GM06990 (cell line): ENCODE data around the gene CCDC73.

ENCODE experiments used
- DNase-seq: peaks from one replicate; pipeline ENCODE4 v3.0.0-alpha.2; 2011; ENCODE audit not compliant: insufficient read length; ENCODE audit errors: extremely low read depth
- H3K27me3 ChIP-seq: replicated peaks from 2 replicates; pipeline ENCODE4 v1.6.0; 2011; ENCODE audit warnings: low read length; ENCODE audit not compliant: control insufficient read depth, insufficient read depth
- H3K36me3 ChIP-seq: 2 replicates; pipeline ENCODE4 v1.5.1; 2011; ENCODE audit warnings: low read length; ENCODE audit not compliant: control insufficient read depth, insufficient read depth
- H3K4me3 ChIP-seq: replicated peaks from 2 replicates; pipeline ENCODE4 v1.5.1; 2011; ENCODE audit warnings: low read depth, mild to moderate bottlenecking, control low read depth, low read length
- CTCF ChIP-seq: IDR thresholded peaks from 2 replicates; pipeline ENCODE4 v1.5.1; 2011; ENCODE audit warnings: low read length, control low read depth, mild to moderate bottlenecking, inconsistent platforms; ENCODE audit not compliant: insufficient read depth, poor library complexity, severe bottlenecking

The CCDC73 gene

DNA sequence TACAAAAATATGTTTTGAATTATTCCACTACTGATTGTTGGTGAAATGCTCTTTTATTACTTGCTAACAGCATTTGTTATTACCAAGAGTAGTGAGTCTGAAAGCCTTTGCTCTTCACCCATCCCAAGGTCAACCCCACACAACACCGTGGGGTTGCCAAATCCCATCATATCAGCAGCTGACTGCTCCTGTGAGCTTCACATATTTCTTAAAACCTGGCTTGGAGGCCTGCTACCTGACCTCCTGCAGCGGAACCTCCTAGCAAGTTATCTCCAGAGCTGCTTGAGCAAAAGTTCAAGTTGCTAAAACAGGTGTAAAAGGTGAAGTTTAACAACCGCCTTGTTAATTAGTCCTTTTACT lies 230.9 kb downstream of the CCDC73 start:
- H3K36me3 ChIP-seq: no peaks in the 10 kb centered on the region
- no peak for TF ChIP-seq CTCF
- DNase-seq: no peak
- H3K4me3 ChIP-seq: no peak overlapping the region
- H3K27me3 ChIP-seq: no peaks in the 10 kb centered on the region

DNA sequence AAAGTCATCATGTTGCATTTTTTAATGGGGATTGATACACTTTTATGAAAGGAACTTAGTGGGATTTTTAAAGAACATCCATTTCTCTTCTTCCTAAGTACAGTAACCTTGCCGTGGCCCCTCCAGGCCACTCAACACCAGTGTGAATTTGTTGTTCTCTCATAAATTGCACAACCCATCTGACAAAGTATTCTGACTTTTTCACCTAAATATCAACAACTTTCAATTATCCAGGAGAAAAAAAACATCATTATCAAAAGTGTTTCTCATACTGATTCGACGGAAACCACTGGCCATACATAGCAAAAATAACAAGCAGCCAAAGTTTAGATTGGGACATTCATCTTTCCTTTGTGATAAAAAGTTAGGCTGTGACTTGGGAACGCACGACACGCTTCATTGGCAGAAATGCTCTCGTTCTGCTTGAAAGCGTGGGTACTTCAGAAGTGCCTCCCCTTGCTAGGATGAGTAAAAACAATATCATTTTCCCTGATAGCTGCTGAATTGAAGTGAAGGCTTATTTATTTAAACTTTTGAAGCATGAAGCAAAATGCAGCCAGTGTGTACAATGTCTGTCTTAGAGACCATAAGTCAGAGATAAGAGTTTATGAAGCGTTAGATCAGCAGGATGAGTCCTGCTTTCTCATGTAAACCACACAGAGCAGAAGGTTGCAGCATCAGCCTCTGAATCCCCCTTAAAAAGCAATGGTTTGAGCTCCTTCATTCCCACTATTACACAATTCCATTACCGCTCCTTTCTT lies 231.4 kb downstream of the CCDC73 start:
- no peaks in the 10 kb centered on the region for H3K36me3 ChIP-seq
- no peaks in the 10 kb centered on the region for H3K27me3 ChIP-seq
- H3K4me3 ChIP-seq: no peak overlapping the region
- DNase-seq: no peak
- TF ChIP-seq CTCF: no peak

DNA sequence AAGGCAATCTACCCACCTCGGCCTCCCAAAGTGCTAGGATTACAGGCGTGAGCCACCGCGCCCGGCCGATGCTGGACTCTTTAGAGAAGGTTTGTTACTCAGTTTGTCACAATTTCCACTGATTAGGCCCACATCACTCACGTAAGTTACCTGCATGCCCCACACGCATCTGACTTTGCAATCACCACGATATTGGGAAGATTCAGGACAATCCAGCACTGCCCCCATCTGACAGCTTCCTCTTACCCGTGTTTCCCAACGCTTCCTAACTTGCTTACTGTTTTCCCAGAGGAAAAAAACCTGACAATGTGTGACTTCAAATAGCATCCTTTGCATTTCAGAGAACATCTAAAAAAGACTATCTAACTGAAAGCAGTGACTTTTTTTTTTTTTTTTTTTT lies 232.6 kb downstream of the CCDC73 start:
- TF ChIP-seq CTCF: no peak
- H3K4me3 ChIP-seq: no peak overlapping the region
- no peaks in the 10 kb centered on the region for H3K27me3 ChIP-seq
- no peak for DNase-seq
- no peaks in the 10 kb centered on the region for H3K36me3 ChIP-seq

DNA sequence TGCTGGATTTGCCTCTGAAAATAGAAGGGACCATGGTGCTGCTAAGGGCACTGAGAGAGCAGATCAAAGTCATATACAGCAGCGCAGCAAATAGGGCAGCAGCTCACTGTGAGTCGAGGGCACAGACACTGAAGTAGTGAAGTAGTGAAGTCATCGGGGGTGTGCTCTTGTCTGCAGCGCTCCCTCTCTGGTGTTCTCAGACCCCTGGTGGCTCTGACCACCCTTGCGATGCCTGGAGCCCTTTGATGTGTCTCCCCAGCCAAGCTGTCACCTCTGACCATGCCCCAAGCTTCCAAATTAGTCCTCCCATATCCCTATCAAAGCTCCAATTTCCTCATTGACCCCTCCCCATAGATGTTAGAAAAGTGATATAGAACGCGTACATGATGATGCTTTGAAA lies 238.6 kb downstream of the CCDC73 start:
- Histone ChIP-seq H3K36me3 (no peaks in the 10 kb centered on the region), H3K4me3 (no peak overlapping the region), H3K27me3 (no peaks in the 10 kb centered on the region; the same call in 1 of the 2 replicates)
- no peak for DNase-seq
- no peak for TF ChIP-seq CTCF

GRCh38 chr11:32555091-32555490 lies 239.4 kb downstream of the CCDC73 start:
- Histone ChIP-seq H3K4me3 (no peak overlapping the region), H3K36me3 (no peaks in the 10 kb centered on the region), H3K27me3 (no peaks in the 10 kb centered on the region; the same call in 1 of the 2 replicates)
- no peak for DNase-seq
- no peak for TF ChIP-seq CTCF
